Activated CD8-positive, alpha-beta T cell treated with anti-CD3 and anti-CD28 coated beads, Interleukin-2, amount 10 ng/mL, durations not matched to agents 7 days and 5 days (primary cell): ENCODE measurements around the gene MAST1. TPM values are rescaled to one million over a fixed set of nuclear protein-coding genes. Genes with fewer than 3 reads are reported as not detected.

Experiments used
- ATAC-seq: fragments of 150-1000 bp; cut with Tn5 transposase; one replicate; pipeline ENCODE4 v1.10.0; 2021; ENCODE audit warnings: moderate library complexity
- CTCF ChIA-PET: fragments of 350-600 bp; sonication (Branson Sonifier 250); formaldehyde crosslinking; loops from one replicate; lab custom pipeline; 2021; ENCODE audit warnings: antibody characterized with exemption; lab: Charles Lee
- POLR2A ChIA-PET: fragments of 350-600 bp; sonication (Branson Sonifier 250); formaldehyde crosslinking; loops from one replicate; lab custom pipeline; 2021; ENCODE audit warnings: antibody characterized with exemption; lab: Charles Lee
- DNase-seq: peaks from one replicate; pipeline ENCODE4 v3.0.0-alpha.2; 2020
- H3K27ac Mint-ChIP-seq: one replicate; pipeline ENCODE4 v1.8.0; 2021; ENCODE audit warnings: mild to moderate bottlenecking, mixed read lengths
- H3K27me3 Mint-ChIP-seq: one replicate; pipeline ENCODE4 v1.8.0; 2021; ENCODE audit warnings: low read depth, mixed read lengths
- H3K36me3 Mint-ChIP-seq: one replicate; pipeline ENCODE4 v1.8.0; 2021; ENCODE audit warnings: low read depth, mixed read lengths
- H3K4me1 Mint-ChIP-seq: one replicate; pipeline ENCODE4 v1.8.0; 2021; ENCODE audit warnings: low read depth, mixed read lengths
- H3K4me3 Mint-ChIP-seq: one replicate; pipeline ENCODE4 v1.8.0; 2021; ENCODE audit warnings: mild to moderate bottlenecking, mixed read lengths
- H3K9me3 Mint-ChIP-seq: one replicate; pipeline ENCODE4 v1.8.0; 2022; ENCODE audit warnings: mixed read lengths; ENCODE audit not compliant: insufficient read depth
- total RNA-seq, 2 experiments: library from RNA; stranded (reverse); gene quantifications; one replicate each; pipeline ENCODE4 v1.2.3, GENCODE V29; 2021

MAST1 gene
- total RNA-seq, 2 experiments from 2014 or later = 0.89 to 1.3 TPM

DNA sequence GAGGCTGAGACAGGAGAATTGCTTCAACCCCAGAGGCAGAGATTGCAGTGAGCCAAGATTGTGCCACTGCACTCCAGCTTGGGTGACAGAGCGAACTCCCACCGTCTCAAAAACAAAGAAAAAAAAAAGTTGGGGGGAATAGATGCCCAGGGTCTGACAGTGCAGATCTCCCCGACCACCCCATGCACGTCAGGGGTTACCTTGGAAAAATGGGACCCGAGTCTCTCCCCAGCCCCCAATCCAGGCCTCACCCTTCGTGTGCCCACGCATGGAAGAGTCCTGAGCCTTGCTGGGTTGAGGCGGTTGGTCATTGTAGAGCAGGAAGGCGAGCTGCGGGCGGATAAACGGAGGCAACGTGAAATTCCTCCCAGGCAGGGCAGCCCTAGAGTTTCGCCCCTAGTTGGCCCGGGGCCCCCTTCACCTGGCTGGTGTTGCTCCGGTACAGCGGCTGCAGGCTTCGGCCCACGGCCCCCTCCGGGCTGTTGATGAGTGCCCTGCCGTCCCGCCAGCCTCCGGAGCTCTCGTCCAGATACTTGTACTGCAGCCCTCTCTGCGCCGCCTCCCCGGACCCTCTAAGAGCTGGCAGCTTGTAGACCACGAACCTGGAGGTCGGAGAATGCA, 42.3 kb downstream of the MAST1 start:
- H3K4me3 Mint-ChIP-seq = peak overlapping the region; percentile 81
- peak overlapping the region; percentile 87 for H3K27ac Mint-ChIP-seq
- H3K4me1 Mint-ChIP-seq = peaks cover 30% of the 10 kb centered on the region
- POLR2A ChIA-PET = interaction anchor here (0.7 to 1.1 kb wide), 5 partner anchors 8 to 147 kb away, joined by 3 to 4 read pairs (median 3); partner anchors contain the start of genes CALR and GCDH
- DNase-seq (peak; percentile 33), ATAC-seq (peak; percentile 6)
- CTCF ChIA-PET = interaction anchor here (0.8 to 2.0 kb wide), 4 partner anchors 10 to 85 kb away, joined by 4 to 9 read pairs (median 6); partner anchors contain the start of gene GCDH
- H3K9me3 Mint-ChIP-seq = peaks cover 11% of the 10 kb centered on the region
- peaks cover 24% of the 10 kb centered on the region for H3K36me3 Mint-ChIP-seq
- H3K27me3 Mint-ChIP-seq = no peaks in the 10 kb centered on the region

DNA sequence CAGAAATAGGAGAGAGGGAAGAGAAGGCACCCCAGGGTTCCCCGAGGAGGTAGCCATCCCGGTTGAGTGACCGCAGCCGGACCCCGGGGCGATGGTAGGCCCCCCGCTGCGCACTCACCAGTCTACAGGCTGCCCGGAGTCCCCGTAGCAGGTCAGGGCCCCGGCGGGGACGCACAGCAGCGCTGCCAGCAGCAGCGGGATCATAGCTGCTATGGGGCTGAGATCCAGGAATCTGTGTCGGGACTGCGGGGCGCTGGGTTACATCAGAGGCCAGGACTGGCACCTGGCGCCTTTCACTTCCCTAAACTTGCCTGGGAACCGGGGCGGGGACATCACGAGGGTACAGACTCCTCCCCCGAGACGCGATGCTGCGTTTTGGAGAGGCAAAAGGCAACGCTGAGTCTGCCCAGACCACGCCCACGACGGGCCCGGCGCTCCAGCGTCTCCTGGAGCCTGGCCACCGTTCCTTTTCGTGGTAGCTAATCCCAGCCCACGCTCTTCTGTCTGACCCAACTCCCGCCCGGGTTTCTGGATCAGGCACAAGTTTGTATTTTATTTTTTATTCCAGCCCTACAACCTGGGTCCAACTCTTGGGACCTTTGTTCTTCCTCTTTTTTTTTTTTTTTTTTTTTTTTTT, 43.0 kb downstream of the MAST1 start, which contains the start of gene DNASE2:
DNASE2 (minus strand) TSS at position 278 of the 637 bp plus-strand sequence; CDS start at position 204, 74 bp downstream.
- CTCF ChIA-PET = interaction anchor here (0.8 to 6.6 kb wide), 7 partner anchors 9 to 85 kb away, joined by 3 to 121 read pairs (median 6); partner anchors contain the start of genes DAND5 and GCDH
- ATAC-seq (peak; percentile 79), DNase-seq (peak; percentile 95)
- Mint-ChIP-seq H3K4me3 (peak within 1 kb of the TSS; percentile 81), H3K27me3 (no peaks in the 10 kb centered on the region), H3K36me3 (peaks cover 21% of the 10 kb centered on the region), H3K27ac (peak within 1 kb of the TSS; percentile 87), H3K4me1 (peaks cover 33% of the 10 kb centered on the region), H3K9me3 (peaks cover 11% of the 10 kb centered on the region)
- POLR2A ChIA-PET = interaction anchor here (0.7 to 1.1 kb wide), 6 partner anchors 9 to 147 kb away, joined by 3 to 4 read pairs (median 3); partner anchors contain the start of genes CALR and GCDH

DNA sequence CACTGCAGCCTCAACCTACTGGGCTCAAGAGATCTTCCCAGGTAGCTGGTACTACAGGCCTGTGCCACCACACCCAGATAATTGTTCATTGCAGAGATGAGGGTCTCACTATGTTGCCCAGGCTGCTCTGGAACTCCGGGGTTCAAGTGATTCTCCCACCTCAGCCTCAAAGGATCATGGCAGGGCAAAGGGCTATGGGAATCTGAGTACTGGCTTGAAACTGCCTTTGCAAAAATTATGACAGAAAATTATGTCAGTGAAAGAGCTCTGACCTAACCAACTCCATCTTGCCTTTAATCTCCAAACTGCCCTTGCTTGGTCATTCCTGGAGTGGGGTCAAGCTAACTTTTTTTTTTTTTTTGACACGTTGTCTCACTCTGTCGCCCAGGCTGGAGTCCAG, 44.3 kb downstream of the MAST1 start:
- POLR2A ChIA-PET = interaction anchor here (0.6 to 1.7 kb wide), 2 partner anchors 8 to 85 kb away, joined by 4 to 7 read pairs; partner anchors contain the start of gene GCDH
- H3K36me3 Mint-ChIP-seq = peaks cover 20% of the 10 kb centered on the region
- H3K27ac Mint-ChIP-seq = peak overlapping the region; percentile 19
- H3K27me3 Mint-ChIP-seq = peaks cover 3% of the 10 kb centered on the region
- H3K9me3 Mint-ChIP-seq = peaks cover 11% of the 10 kb centered on the region
- DNase-seq (no peak), ATAC-seq (no peak)
- CTCF ChIA-PET = interaction anchor here (0.7 to 6.6 kb wide), 6 partner anchors 8 to 1556 kb away, joined by 3 to 121 read pairs (median 5); partner anchors contain the start of genes DAND5 and GCDH
- peak overlapping the region; percentile 81 for H3K4me3 Mint-ChIP-seq
- H3K4me1 Mint-ChIP-seq = peaks cover 39% of the 10 kb centered on the region

DNA sequence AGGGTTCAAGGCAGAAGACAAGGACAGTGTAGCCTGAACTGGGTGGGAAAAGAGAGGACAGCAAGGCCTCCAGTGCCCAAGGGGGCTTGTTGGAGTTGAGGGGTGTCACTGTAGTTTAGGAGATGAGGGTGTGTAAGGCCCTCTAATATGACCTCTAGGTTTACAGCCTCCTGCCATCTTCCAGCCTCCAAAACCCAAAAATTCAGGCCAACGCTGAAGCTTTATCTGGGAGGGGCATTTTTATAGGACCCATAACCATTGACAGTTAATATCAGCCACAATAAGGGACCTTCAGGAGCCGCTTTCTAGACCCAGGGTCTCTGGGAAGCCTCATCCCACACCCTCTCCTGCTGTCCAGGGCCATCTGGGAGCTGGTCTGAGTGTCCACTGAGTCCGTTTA, 45.9 kb downstream of the MAST1 start:
- POLR2A ChIA-PET = interaction anchor here (0.6 to 1.7 kb wide), 6 partner anchors 8 to 161 kb away, joined by 3 to 8 read pairs (median 5); partner anchors contain the start of gene TNPO2
- peaks cover 39% of the 10 kb centered on the region for H3K4me1 Mint-ChIP-seq
- H3K27ac Mint-ChIP-seq = no peak overlapping the region

DNA sequence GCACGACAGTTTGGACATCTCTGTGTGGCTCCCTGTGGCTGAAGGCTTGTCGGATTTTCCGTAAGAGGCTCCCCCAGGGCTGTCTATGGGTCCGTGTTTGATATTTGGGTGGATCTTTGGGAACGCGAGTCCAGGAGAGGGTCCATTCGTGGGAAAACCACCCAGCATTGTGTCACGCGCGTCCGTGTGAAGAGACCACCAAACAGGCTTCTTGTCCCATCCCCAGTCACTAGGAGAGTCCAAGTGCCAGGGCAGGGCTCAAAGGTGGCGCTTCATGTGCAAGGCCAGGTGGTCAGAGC, 46.3 kb downstream of the MAST1 start:
- Mint-ChIP-seq H3K4me3 (peak overlapping the region; percentile 86), H3K9me3 (peaks cover 11% of the 10 kb centered on the region), H3K27me3 (peaks cover 3% of the 10 kb centered on the region), H3K36me3 (peaks cover 11% of the 10 kb centered on the region), H3K27ac (peak overlapping the region; percentile 93), H3K4me1 (peaks cover 39% of the 10 kb centered on the region)
- ChIA-PET POLR2A (interaction anchor here (0.6 to 1.7 kb wide), 11 partner anchors 9 to 161 kb away, joined by 3 to 8 read pairs (median 3); partner anchors contain the start of genes FARSA, SYCE2 and TNPO2), CTCF (interaction anchor here (0.5 to 6.6 kb wide), 38 partner anchors 8 to 220 kb away, joined by 3 to 121 read pairs (median 5); partner anchors contain the start of genes CALR, DAND5, FARSA and PRDX2)
- DNase-seq (no peak), ATAC-seq (no peak)

More for the DNA sequence above, 45.9 kb downstream of the MAST1 start:
- H3K27me3 Mint-ChIP-seq = peaks cover 3% of the 10 kb centered on the region
- H3K4me3 Mint-ChIP-seq = no peak overlapping the region
- no peak for ATAC-seq
- CTCF ChIA-PET = interaction anchor here (1.0 to 6.6 kb wide), 11 partner anchors 13 to 126 kb away, joined by 3 to 121 read pairs (median 7); partner anchors contain the start of genes CALR, DAND5 and RNASEH2A
- H3K9me3 Mint-ChIP-seq = peaks cover 11% of the 10 kb centered on the region
- DNase-seq = no peak
- peaks cover 13% of the 10 kb centered on the region for H3K36me3 Mint-ChIP-seq

DNA sequence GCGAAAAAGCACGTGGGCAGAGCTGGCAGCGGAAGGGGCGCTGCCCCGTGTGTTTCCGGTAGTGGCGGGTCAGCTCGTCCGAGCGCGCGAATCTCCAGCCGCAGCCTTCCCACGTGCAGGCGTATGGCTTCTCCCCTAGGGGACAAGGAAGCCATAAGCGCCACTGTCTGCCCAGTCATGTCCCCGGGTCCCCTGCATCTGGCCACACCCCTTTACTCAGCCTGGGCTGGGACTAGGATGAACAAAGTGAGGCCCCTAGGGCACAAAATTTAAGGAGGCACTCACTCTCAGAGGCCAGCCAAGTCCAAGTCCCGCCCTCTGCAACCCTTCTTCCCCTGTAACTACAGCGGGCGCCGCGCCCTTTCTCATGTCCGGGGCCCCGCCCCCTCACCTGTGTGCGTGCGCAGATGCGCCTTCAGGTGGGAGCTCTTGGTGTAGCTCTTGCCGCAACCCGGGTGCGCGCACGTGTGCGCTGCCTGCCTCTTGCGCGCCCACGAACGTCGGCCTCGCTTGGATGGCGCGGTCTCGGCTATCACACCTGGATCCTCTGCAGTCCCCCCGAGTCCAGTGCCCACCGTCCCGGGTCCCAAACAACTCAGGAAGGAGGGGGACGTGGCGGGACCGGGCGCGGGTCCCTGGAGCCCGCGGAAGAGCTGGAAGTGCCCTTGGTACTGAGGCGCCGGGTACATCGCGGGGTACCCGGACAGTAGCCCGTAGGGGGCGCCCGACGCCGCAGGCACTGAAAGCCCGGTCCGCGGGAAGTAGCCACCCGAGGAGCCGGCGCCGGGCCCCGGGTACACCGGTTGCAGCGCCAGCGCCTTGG, 46.8 kb downstream of the MAST1 start:
- ChIA-PET CTCF (interaction anchor here (0.5 to 6.6 kb wide), 39 partner anchors 8 to 219 kb away, joined by 3 to 121 read pairs (median 5); partner anchors contain the start of genes CALR, DAND5, FARSA and PRDX2), POLR2A (interaction anchor here (0.6 to 1.7 kb wide), 13 partner anchors 9 to 170 kb away, joined by 3 to 8 read pairs (median 3); partner anchors contain the start of genes FARSA, SYCE2 and TNPO2)
- DNase-seq (peak; percentile 96), ATAC-seq (peak; percentile 76)
- Mint-ChIP-seq H3K9me3 (peaks cover 11% of the 10 kb centered on the region), H3K27me3 (peaks cover 3% of the 10 kb centered on the region), H3K4me3 (peak overlapping the region; percentile 86), H3K4me1 (peaks cover 38% of the 10 kb centered on the region), H3K27ac (peak overlapping the region; percentile 93), H3K36me3 (peaks cover 11% of the 10 kb centered on the region)

DNA sequence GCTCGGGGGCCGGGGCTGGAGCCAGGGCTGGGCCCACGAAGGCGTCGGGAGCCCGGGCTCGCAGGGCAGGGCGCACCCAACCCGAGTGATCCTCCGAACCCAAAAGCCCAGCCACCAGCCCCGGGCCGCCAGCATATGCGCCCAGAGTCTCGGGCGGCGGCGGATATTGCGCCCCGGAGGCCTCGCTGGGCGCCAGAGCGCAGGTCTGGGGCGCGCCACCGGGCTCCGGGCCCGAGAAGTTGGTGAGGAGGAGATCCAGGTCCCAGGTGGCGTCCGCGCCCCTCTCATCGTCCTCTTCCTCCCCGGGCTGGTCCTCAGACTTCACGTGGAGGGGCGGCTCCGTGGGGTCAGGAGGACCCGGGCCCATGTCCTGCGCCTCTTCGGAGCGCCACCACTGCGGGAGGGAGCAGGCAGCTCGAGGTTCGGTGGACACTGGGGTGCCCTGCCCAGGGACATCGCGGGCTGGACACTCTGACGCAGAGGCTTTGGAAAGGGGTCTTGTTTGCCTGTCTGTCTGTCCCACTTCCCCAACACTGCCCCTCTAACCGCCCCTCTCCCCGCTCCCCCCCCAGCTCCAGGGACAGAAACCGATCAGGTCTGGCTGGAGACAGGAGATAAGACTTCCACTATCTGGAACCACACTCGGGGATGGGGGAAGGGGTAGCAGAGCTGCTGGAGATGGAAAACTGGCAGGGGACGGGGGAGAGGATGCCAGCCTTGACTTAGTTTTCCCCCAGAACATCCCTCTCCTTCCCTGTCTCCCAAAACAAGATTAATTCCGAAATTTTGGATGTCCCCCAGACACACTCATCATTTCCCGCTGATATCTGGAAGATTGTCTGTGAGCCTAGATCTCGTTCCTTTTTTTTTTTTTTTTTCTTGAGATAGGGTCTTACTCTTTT, 47.7 kb downstream of the MAST1 start:
- no peak overlapping the region for H3K27ac Mint-ChIP-seq
- H3K9me3 Mint-ChIP-seq = peaks cover 11% of the 10 kb centered on the region
- peak overlapping the region; percentile 52 for H3K4me3 Mint-ChIP-seq
- ChIA-PET POLR2A (interaction anchor here (0.6 to 1.9 kb wide), 9 partner anchors 10 to 169 kb away, joined by 3 to 8 read pairs (median 5); partner anchors contain the start of genes FARSA and SYCE2), CTCF (interaction anchor here (0.9 to 6.6 kb wide), 25 partner anchors 9 to 207 kb away, joined by 3 to 121 read pairs (median 6); partner anchors contain the start of genes CALR, DAND5 and FARSA)
- DNase-seq = no peak
- peaks cover 3% of the 10 kb centered on the region for H3K27me3 Mint-ChIP-seq
- peaks cover 12% of the 10 kb centered on the region for H3K36me3 Mint-ChIP-seq
- no peak for ATAC-seq
- H3K4me1 Mint-ChIP-seq = peaks cover 37% of the 10 kb centered on the region

DNA sequence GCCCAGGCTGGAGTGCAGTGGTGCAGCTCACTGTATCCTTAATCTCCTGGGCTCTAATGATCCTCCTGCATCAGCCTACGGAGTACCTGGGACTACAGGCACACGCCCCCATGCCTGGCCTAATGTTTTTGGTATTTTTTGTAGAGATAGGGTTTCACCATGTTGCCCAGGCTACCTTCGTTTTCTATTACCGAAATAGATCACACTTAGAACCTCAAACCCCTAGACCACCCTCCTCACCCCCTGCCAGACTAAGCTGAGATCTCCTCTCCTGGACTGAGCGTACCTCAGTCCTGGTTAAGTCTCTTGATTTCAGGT, 48.3 kb downstream of the MAST1 start:
- H3K36me3 Mint-ChIP-seq = peaks cover 14% of the 10 kb centered on the region
- ATAC-seq = no peak
- peaks cover 11% of the 10 kb centered on the region for H3K9me3 Mint-ChIP-seq
- H3K4me3 Mint-ChIP-seq = peak overlapping the region; percentile 52
- ChIA-PET CTCF (interaction anchor here (1.1 to 6.6 kb wide), 5 partner anchors 9 to 79 kb away, joined by 3 to 121 read pairs (median 6); partner anchors contain the start of genes CALR and DAND5), POLR2A (interaction anchor here (1.1 to 1.9 kb wide), 2 partner anchors 27 to 56 kb away, joined by 3 to 5 read pairs; no protein-coding TSS in a partner anchor)
- H3K27me3 Mint-ChIP-seq = peaks cover 3% of the 10 kb centered on the region
- peaks cover 40% of the 10 kb centered on the region for H3K4me1 Mint-ChIP-seq
- DNase-seq = no peak
- H3K27ac Mint-ChIP-seq = no peak overlapping the region

DNA sequence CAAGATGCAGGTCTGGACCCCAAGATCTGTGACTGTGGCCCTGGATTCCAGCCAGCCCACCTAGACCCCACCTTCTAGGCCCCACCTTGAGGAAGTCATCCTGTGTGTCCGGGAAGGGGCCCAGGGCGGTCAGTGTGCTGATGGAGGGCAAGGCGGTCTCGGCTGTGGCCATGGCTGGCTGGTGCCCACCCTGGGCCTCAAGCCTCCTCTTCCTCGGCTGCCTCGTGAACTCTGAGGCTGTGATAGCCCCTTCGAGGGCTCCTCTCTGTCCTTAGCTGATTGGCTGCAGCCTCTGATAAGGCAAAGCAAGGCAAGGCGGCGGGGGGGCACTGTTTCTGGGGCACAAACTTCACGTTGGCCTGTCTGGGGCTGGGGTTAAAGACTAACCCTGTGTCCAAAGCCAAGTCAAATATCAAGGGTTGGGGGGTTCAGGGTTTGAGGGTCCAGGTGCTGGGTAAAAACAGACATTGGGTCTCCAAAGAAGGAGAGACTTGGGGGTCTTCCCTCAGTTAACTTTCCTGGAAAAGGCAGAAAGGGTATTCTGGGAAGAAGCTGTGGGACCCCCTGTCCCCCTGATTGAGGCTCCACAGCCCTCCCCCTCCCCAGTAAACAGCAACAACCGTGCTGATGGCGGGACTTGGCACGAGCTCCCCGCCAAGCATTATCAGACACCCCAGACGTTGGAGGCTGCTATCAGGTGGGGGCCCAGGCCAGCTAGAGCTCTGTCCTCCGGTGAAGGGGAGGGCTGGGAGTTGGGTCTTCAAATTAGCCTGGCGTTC, 48.8 kb downstream of the MAST1 start, which contains the start of gene KLF1:
KLF1 (minus strand) TSS at position 233 of the 779 bp plus-strand sequence; CDS start at position 172, 61 bp downstream.
- no peak within 1 kb of the TSS for H3K27ac Mint-ChIP-seq
- no peak for ATAC-seq
- peak within 1 kb of the TSS; percentile 52 for H3K4me3 Mint-ChIP-seq
- H3K4me1 Mint-ChIP-seq = peaks cover 44% of the 10 kb centered on the region
- peaks cover 3% of the 10 kb centered on the region for H3K27me3 Mint-ChIP-seq
- H3K9me3 Mint-ChIP-seq = peaks cover 11% of the 10 kb centered on the region
- ChIA-PET POLR2A (interaction anchor here (1.1 to 1.9 kb wide), 2 partner anchors 27 to 55 kb away, joined by 3 to 5 read pairs; no protein-coding TSS in a partner anchor), CTCF (interaction anchor here (1.1 to 6.6 kb wide), 3 partner anchors 8 to 79 kb away, joined by 3 to 121 read pairs (median 27); partner anchors contain the start of genes CALR and DAND5)
- no peak for DNase-seq
- peaks cover 14% of the 10 kb centered on the region for H3K36me3 Mint-ChIP-seq
